Right lobe of liver (tissue), 6 donors: ENCODE measurements around the gene SYNPO. TPM values are rescaled to one million over a fixed set of nuclear protein-coding genes. Genes with fewer than 3 reads are reported as not detected.

Source experiments
- ATAC-seq, 4 donors: fragments of 200-7000 bp; cut with Tn5 transposase; one replicate each; pipeline ENCODE4 v1.9.1; 2020; ENCODE audit warnings: mild to moderate bottlenecking in 4 of 4, moderate library complexity in 4 of 4
- DNase-seq, 3 donors: peaks; one replicate each; pipeline ENCODE4 v3.0.0-alpha.2; 2020
- H3K27ac ChIP-seq, 3 donors: fragments of 200-600 bp; one replicate each; pipeline ENCODE4 v1.8.0; 2022
- H3K27me3 ChIP-seq, 2 donors: fragments of 200-600 bp; one replicate each; pipeline ENCODE4 v1.8.0; 2022
- H3K36me3 ChIP-seq, 4 donors: fragments of 200-600 bp; sonication (generic) in 1 of 4; one replicate each; pipeline versions ENCODE4 v1.5.1 to v1.8.0; 2017 to 2022; ENCODE audit warnings: control low read depth in 1 of 4
- H3K4me1 ChIP-seq, 4 donors: fragments of 200-600 bp; sonication (generic) in 1 of 4; one replicate each; pipeline versions ENCODE4 v1.5.1 to v1.8.0; 2017 to 2022; ENCODE audit warnings: control low read depth in 1 of 4
- H3K4me3 ChIP-seq, 3 donors: fragments of 200-600 bp; one replicate each; pipeline ENCODE4 v1.8.0; 2022
- H3K9me3 ChIP-seq, 4 donors: fragments of 200-600 bp; sonication (generic) in 1 of 4; one replicate each; pipeline versions ENCODE4 v1.5.1 to v1.8.0; 2017 to 2022; ENCODE audit warnings: control low read depth in 1 of 4
- POLR2A ChIP-seq: fragments of 450-650 bp; IDR thresholded peaks from one replicate; pipeline ENCODE4 v1.6.1; 2017; ENCODE audit warnings: antibody characterized with exemption, mild to moderate bottlenecking
- WGBS: methylation state at CpG from one replicate; pipeline ENCODE4 v1.1.6; 2018; ENCODE audit warnings: low coverage, low lambda C conversion rate; ENCODE audit not compliant: insufficient coverage; ENCODE audit errors: missing lambda C conversion rate; 5-methylcytosine and 5-hydroxymethylcytosine counted together
- intact Hi-C, 2 donors: fragments of 100-400 bp; cut with DNase I; formaldehyde crosslinking; loops; one replicate each; pipeline versions ENCODE4 v1.11.2 to v1.14.1; 2022
- total RNA-seq, 6 experiments: library from RNA; depleted of rRNA in 2 of 6; stranded (reverse); fragments of >200 nt in 2 of 6; fragmentation: NEBNext Ultra II Directional in 3 of 6; extraction: Animal tissue kit (Norgen Biotek cat#: 25700) in 3 of 6; gene quantifications; one replicate each; pipeline versions ENCODE4 v1.1.0 to v1.2.4, GENCODE V29; 2016 to 2023
- TF ChIP-seq, protein P1 (sequence below), 4 donors: fragments of 200-600 bp in 3 of 4; fragments of 450-650 bp in 1 of 4; IDR thresholded peaks; one replicate each; pipeline versions ENCODE4 v1.5.1 to v1.8.0; 2016 to 2022; ENCODE audit warnings: antibody characterized with exemption in 4 of 4, mild to moderate bottlenecking in 2 of 4
- donor health status: DM: no; HTN: yes; CAD: no.
- donor health status: DM: no; HTN: no; CAD: no.
- donor health status: DM: no; HTN: no; CAD: no.
- donor health status: DM: no; HTN: yes; CAD: no.
- donor health status: DM: no; HTN: yes; CAD: no.

Gene SYNPO
- total RNA-seq, 6 experiments from 2014 or later, result 23.4 to 51.8 (median 35.6) TPM

- Histone ChIP-seq H3K36me3 (no peaks in the 10 kb centered on the region), H3K4me3 (no peak overlapping the region), H3K4me1 (peaks cover 0 to 23% (median 5%) of the 10 kb centered on the region in 4 donors), H3K9me3 (no peaks in the 10 kb centered on the region), H3K27me3 (no peaks in the 10 kb centered on the region), H3K27ac (no peak overlapping the region)
- WGBS, result 79% methylated on average over 5 of the region's 11 CpGs
- intact Hi-C loops, result loop anchor here in 1 of 2 donors (5.0 kb wide), 1 partner anchor 97 kb away; no protein-coding TSS in a partner anchor
- DNase-seq (peak in 1 of 3 donors; percentile 39), ATAC-seq (no peak)
- TF ChIP-seq POLR2A, result no peak
- TF ChIP-seq, protein P1, sequence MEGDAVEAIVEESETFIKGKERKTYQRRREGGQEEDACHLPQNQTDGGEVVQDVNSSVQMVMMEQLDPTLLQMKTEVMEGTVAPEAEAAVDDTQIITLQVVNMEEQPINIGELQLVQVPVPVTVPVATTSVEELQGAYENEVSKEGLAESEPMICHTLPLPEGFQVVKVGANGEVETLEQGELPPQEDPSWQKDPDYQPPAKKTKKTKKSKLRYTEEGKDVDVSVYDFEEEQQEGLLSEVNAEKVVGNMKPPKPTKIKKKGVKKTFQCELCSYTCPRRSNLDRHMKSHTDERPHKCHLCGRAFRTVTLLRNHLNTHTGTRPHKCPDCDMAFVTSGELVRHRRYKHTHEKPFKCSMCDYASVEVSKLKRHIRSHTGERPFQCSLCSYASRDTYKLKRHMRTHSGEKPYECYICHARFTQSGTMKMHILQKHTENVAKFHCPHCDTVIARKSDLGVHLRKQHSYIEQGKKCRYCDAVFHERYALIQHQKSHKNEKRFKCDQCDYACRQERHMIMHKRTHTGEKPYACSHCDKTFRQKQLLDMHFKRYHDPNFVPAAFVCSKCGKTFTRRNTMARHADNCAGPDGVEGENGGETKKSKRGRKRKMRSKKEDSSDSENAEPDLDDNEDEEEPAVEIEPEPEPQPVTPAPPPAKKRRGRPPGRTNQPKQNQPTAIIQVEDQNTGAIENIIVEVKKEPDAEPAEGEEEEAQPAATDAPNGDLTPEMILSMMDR (IDR thresholded peaks at IDR 0.05), result no peak
These were observed 19.1 kb downstream of the SYNPO start for GRCh38 chr5:150659360-150660107.

DNA sequence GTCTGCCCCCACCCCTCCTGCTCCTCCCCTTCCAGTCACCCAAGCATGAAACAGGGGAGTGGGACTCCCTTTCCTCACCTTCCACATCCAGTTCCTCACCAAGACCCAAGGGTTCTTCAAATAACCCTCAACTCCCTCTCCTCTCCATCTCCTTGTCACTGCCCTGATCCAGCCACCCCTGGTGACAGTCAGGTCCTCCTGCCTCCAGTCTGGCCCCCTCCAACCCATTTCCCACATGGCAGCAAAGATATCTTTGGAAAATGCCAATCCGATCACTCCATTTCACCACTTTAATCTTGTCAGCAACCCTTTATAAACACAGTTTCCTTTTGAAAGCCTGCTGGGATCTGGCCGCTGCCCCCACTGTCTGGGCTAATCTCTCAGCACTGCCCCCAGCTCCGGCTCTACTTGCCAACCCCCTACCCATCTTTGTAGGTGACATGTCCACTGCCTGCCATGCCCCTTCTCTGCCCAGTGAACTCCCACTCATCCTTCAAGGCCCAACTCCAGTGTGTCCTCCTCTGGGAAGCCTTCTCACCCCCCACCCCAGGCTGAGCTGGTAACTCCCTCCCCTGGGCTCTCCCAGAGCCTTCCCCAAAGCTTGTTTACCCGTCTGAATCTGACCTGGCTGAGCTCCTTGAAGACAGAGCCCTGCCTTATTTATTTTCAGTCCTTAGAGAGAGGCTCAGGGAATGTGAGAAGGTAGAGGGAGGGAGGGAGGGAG lies 19.8 kb downstream of the SYNPO start:
- ATAC-seq, result no peak
- Histone ChIP-seq H3K4me3 (no peak overlapping the region), H3K27ac (no peak overlapping the region), H3K4me1 (peaks cover 0 to 23% (median 5%) of the 10 kb centered on the region in 4 donors), H3K9me3 (no peaks in the 10 kb centered on the region), H3K27me3 (no peaks in the 10 kb centered on the region), H3K36me3 (no peaks in the 10 kb centered on the region)
- intact Hi-C loops, result no loop called here
- TF ChIP-seq, protein P1 (IDR thresholded peaks at IDR 0.05), result no peak
- TF ChIP-seq POLR2A, result no peak
- peak in 1 of 3 donors; percentile 35 for DNase-seq
- 64% methylated on average over 4 of the region's 4 CpGs for WGBS

DNA sequence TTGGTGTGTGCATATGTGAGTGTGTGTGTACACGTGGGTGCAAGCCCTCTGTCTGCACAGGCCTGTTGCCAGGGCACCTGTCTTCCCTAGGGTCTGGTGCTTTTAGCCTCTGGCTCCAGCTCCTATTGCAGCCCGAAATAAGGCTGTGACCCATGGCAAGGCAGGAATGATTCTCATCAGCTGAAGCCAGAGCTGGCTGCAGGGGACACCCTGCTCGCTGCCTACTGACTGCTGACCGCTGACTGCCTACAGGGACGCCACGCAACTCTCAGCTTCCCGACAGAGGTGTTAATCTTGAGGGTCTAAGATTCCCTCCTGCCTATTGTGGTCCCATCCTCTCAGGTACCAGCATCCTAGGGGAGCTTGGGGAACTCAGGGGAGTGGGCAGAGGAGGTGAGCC lies 20.6 kb downstream of the SYNPO start, which contains the start of gene MYOZ3:
MYOZ3 (plus strand) TSS at position 166 of the 400 bp plus-strand sequence. CDS start 1,691 bp downstream, outside the sequence.
- peak in 1 of 3 donors; percentile 40 for DNase-seq
- H3K27me3 ChIP-seq, result no peaks in the 10 kb centered on the region
- H3K27ac ChIP-seq, result no peak within 1 kb of the TSS
- 67% methylated on average over 2 of the region's 7 CpGs for WGBS
- intact Hi-C loops, result no loop called here
- TF ChIP-seq, protein P1 (IDR thresholded peaks at IDR 0.05), result no peak
- TF ChIP-seq POLR2A, result no peak
- no peak for ATAC-seq
- H3K9me3 ChIP-seq, result no peaks in the 10 kb centered on the region
- no peaks in the 10 kb centered on the region for H3K36me3 ChIP-seq
- H3K4me1 ChIP-seq, result peaks cover 0 to 21% (median 5%) of the 10 kb centered on the region in 4 donors
- H3K4me3 ChIP-seq, result no peak within 1 kb of the TSS

DNA sequence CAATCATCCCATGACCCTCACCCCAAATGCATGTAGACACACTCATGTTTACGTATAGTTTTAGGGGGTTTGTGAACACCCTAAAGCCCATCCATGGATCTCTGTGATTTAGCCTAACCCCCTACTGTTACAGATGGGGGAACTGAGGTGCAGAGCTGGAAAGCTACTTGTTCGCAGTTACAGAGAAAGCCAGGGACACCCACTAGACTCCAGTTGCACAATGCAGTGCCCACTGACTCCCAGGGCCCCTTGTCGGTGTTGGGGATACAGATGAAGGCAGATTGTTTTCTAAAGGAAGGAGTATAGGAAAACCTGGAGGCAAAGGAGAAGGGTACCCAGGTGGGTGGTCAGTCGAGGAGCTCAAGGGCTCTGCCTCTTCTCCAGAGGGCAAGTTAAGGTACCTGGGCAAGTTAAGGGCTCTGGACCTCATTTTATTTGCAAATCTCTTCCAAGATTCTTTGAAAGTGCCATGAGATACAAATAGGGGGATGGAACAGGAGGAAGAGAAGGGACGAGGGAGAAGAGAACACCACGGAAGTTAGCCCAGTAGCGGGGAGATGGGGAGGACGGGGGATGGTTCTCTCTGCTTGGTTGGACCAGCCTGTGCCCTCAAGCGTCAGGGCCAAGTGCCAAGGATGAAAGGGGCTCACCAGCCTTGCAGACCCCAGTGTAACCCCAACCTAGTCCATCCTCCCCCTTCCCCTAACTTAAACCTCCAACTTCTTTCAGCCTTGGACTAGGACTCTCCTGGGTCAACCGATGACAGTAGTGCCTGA lies 21.5 kb downstream of the SYNPO start:
- no peak for ATAC-seq
- DNase-seq, result peak in 1 of 3 donors; percentile 22
- Histone ChIP-seq H3K4me3 (no peak overlapping the region), H3K27me3 (no peaks in the 10 kb centered on the region), H3K9me3 (no peaks in the 10 kb centered on the region), H3K4me1 (peaks cover 0 to 13% (median 3%) of the 10 kb centered on the region in 4 donors), H3K36me3 (no peaks in the 10 kb centered on the region), H3K27ac (no peak overlapping the region)
- intact Hi-C loops, result no loop called here
- 71% methylated on average over 6 of the region's 10 CpGs for WGBS
- no peak for TF ChIP-seq POLR2A
- TF ChIP-seq, protein P1 (IDR thresholded peaks at IDR 0.05), result no peak
